ENCODE measurements around the gene SLC16A3. TPM values are rescaled to one million over a fixed set of nuclear protein-coding genes. Genes with fewer than 3 reads are reported as not detected.
A peak's percentile ranks its signal among the peaks of the same experiment; 100 is the strongest.

SLC16A3 gene
- total and polyA plus RNA-seq, 9 of the 15 experiments (the other 6 are each of a cell fraction or from before 2014, with no cell fraction given): 0.11 to 5.4 (median 1.2) TPM; not detected in 2

- TF ChIP-seq CBX5 (IDR thresholded peaks at IDR 0.05; ENCODE audit: borderline replicate concordance, low read depth): no peak
- no peak for TF ChIP-seq ZNF217 (CRISPR knock-in tag; IDR thresholded peaks at IDR 0.05)
- TF ChIP-seq ZNF133 (CRISPR knock-in tag; IDR thresholded peaks at IDR 0.05): no peak
- TF ChIP-seq HMG20B (CRISPR knock-in tag; IDR thresholded peaks at IDR 0.05): no peak
- TF ChIP-seq DMBX1 (CRISPR knock-in tag; IDR thresholded peaks at IDR 0.05; ENCODE audit: borderline replicate concordance): 0 out of 2 replicates have a peak, but pooled peaks have one; percentile 45
- 0 out of 2 replicates have a peak, but pooled peaks have one; percentile 16 for TF ChIP-seq ESRRA (IDR thresholded peaks at IDR 0.05; ENCODE audit: borderline replicate concordance, low read depth)
- no peak for TF ChIP-seq RBM34 (IDR thresholded peaks at IDR 0.05; ENCODE audit: borderline replicate concordance, insufficient read depth, low read length)
- TF ChIP-seq RBFOX2 (IDR thresholded peaks at IDR 0.05; ENCODE audit: low read depth, low read length): peak; percentile 57
- TF ChIP-seq RBBP5 (IDR thresholded peaks at IDR 0.05; ENCODE audit: borderline replicate concordance, insufficient read depth, low read length, poor library complexity, severe bottlenecking): peak; percentile 16
- peak; percentile 92 for TF ChIP-seq MGA (IDR thresholded peaks at IDR 0.05)
- 0 out of 2 replicates have a peak, but pooled peaks have one; percentile 34 for TF ChIP-seq BCOR (IDR thresholded peaks at IDR 0.05)
- TF ChIP-seq ZNF740 (CRISPR knock-in tag; IDR thresholded peaks at IDR 0.05): peak; percentile 68
- no peak for TF ChIP-seq ZNF740 (tag; IDR thresholded peaks at IDR 0.05)
- TF ChIP-seq ZSCAN29 (IDR thresholded peaks at IDR 0.05): no peak
- TF ChIP-seq NCOA6 (IDR thresholded peaks at IDR 0.05): no peak
- no peak for TF ChIP-seq ZNF830 (CRISPR knock-in tag; IDR thresholded peaks at IDR 0.05)
- TF ChIP-seq ZSCAN32 (CRISPR knock-in tag; IDR thresholded peaks at IDR 0.05): no peak
Observed at GRCh38 chr17:82236142-82236971, 7.5 kb downstream of the SLC16A3 start (continued).
